Right atrium auricular region (tissue), 2 donors: ENCODE results near the gene SMG5. TPM values are rescaled to one million over a fixed set of nuclear protein-coding genes. Genes with fewer than 3 reads are reported as not detected.
A peak's percentile ranks its signal among the peaks of the same experiment; 100 is the strongest.

Experiments
- DNase-seq: peaks from one replicate; pipeline ENCODE4 v3.0.0-alpha.2; 2019; ENCODE audit warnings: low spot score
- H3K27ac ChIP-seq, 2 donors: fragments of 200-600 bp; sonication (generic); 1 replicate in 1 of 2; 2 replicates in 1 of 2; pipeline ENCODE4 v1.5.1; 2016 to 2019
- H3K27me3 ChIP-seq, 2 donors: fragments of 200-600 bp; sonication (generic); one replicate each; pipeline versions ENCODE4 v1.5.1 to v1.6.0; 2017 to 2019
- H3K36me3 ChIP-seq: fragments of 200-600 bp; sonication (generic); one replicate; pipeline ENCODE4 v1.5.1; 2016
- H3K4me1 ChIP-seq, 2 donors: fragments of 200-600 bp; sonication (generic); one replicate each; pipeline versions ENCODE4 v1.5.1 to v1.6.0; 2017 to 2019
- H3K4me3 ChIP-seq, 2 donors: fragments of 200-600 bp; sonication (generic); 1 replicate in 1 of 2; 2 replicates in 1 of 2; pipeline ENCODE4 v1.5.1; 2017 to 2019; ENCODE audit warnings: mild to moderate bottlenecking in 1 of 2, moderate library complexity in 1 of 2
- H3K9me3 ChIP-seq, 2 donors: fragments of 200-600 bp; sonication (generic); one replicate each; pipeline ENCODE4 v1.5.1; 2019
- CTCF ChIP-seq, 2 donors: fragments of 200-600 bp; sonication (generic); IDR thresholded peaks; one replicate each; pipeline ENCODE4 v1.5.1; 2019; ENCODE audit warnings: antibody characterized with exemption in 2 of 2
- total RNA-seq, 2 donors: library from RNA; depleted of rRNA; stranded (reverse); fragments of >200 nt; gene quantifications; one replicate each; pipeline ENCODE4 v1.1.0, GENCODE V29; 2016

Gene SMG5
- total RNA-seq, 2 donors from 2014 or later, result 55.4 to 72.8 TPM

DNA sequence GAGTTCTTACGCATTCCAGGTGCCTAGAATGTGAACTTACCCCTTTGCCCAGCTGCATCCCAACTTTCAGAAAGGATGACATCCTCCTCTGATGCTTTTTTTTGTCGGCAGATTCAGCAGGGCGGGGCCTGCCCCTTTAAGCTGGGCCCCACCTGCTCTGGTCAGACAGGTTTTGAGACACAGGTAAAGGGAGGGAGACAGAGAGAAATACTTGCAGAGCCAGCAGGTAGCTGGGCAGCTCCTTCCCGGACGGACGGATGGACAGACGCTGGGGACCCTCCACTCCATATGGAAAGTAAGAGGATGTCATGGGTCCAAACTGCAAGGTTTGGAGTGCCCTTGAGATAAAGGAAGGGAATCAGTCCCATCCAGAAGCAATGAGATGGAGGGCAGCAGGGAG is 1.5 kb upstream of the SMG5 start, which contains the start of gene TMEM79:
Gene TMEM79, plus strand, starts transcription at position 214 of the 400 bp plus-strand sequence. CDS start 902 bp downstream, outside the sequence.
- Histone ChIP-seq H3K36me3 (peaks cover 4% of the 10 kb centered on the region), H3K27ac (peak within 1 kb of the TSS; percentile 93 to 94), H3K4me1 (peaks cover 0 to 37% of the 10 kb centered on the region in 2 donors), H3K27me3 (no peaks in the 10 kb centered on the region), H3K4me3 (peak within 1 kb of the TSS; percentile 81 to 87), H3K9me3 (no peaks in the 10 kb centered on the region)
- no peak for DNase-seq
- no peak for TF ChIP-seq CTCF (IDR thresholded peaks at IDR 0.05)

GRCh38 chr1:156283521-156283920 is 896 bp upstream of the SMG5 start:
- Histone ChIP-seq H3K4me3 (peak overlapping the region; percentile 81 to 87), H3K9me3 (no peaks in the 10 kb centered on the region), H3K27me3 (no peaks in the 10 kb centered on the region), H3K27ac (peak overlapping the region; percentile 93 to 94), H3K36me3 (peaks cover 10% of the 10 kb centered on the region), H3K4me1 (peaks cover 0 to 37% of the 10 kb centered on the region in 2 donors)
- no peak for TF ChIP-seq CTCF (IDR thresholded peaks at IDR 0.05)
- DNase-seq, result no peak

DNA sequence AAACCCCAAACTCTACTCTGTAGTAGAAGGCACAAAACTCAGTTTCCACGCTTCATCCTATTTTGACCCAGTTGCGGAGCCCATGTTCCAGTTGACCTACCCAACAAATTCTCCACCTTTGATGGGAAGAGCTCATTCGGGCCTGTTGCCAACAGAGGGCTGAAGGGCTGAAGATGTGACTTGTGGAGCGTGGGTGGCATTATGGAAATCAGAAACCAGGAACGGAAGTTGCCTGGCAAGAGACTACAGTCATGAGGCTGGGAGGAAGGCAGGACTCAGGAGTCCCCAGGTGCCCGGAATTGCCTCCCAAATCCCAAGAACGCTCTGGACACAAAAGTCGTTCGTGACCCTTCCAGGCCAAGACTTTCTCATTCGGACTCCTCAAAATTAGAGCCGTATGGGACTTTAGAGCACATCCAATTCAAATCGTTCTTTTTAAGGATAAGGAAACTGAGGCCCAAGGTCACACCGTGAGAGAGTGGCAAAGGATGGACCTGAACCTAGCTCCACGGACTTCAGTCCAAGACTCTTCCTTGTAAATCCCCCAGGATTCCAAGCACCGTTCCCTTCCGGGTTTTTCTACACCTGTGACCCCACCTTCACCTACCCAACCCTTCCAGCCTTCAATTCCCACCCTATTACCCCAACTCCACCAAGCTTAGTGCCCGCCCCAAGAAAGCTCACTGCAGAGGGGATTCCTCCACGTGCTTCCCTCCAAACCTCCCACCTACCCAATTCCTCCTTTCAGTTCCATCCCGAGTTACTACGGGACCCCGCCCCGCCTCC is 739 bp downstream of the SMG5 start:
- Histone ChIP-seq H3K36me3 (peaks cover 26% of the 10 kb centered on the region), H3K4me3 (peak overlapping the region; percentile 81 to 87), H3K27me3 (no peaks in the 10 kb centered on the region), H3K9me3 (no peaks in the 10 kb centered on the region), H3K27ac (peak overlapping the region; percentile 93 to 94), H3K4me1 (peaks cover 0 to 37% of the 10 kb centered on the region in 2 donors)
- DNase-seq, result no peak
- TF ChIP-seq CTCF (IDR thresholded peaks at IDR 0.05), result no peak

DNA sequence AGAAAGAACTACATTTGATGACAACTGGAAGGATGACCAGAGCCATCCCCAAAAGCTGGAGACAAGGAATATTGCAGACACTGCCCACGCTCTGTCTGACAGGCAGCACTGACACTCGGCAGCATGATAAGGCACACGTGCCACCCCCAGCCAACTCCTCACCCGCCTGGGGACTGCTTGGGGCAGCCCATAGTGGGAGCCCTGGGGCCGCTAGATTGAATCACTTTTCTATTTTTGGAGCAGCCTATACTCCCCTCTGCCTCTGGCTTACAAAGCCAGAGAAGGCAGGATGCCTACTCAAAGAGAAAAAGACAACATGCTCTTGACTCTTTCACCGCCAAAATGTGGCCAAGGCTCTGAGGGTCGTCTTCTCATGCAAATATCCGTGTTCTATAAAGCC is 1.3 kb downstream of the SMG5 start:
- Histone ChIP-seq H3K27me3 (no peaks in the 10 kb centered on the region), H3K4me3 (peak overlapping the region; percentile 81 to 87), H3K4me1 (peaks cover 0 to 37% of the 10 kb centered on the region in 2 donors), H3K27ac (peak overlapping the region; percentile 93 to 94), H3K36me3 (peaks cover 32% of the 10 kb centered on the region), H3K9me3 (no peaks in the 10 kb centered on the region)
- DNase-seq, result peak; percentile 73
- no peak for TF ChIP-seq CTCF (IDR thresholded peaks at IDR 0.05)

DNA sequence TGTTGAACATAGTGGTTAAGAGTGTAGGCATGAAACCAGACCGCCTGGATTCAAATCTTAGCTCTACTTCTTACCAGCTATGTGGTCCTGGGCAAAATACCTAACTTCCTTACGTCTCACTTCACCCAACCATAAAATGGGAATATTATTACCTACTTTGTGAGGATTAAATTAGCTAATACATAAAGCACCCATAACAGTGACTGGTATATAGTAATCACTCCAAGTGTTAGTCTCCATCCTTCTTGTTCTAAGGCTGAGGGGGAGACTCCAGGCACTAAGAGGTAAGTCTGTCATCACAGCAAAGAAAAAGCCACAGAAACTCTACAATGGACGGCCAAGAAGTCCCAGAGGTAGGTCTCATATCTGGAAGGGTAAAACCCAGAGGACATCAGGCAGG is 2.8 kb downstream of the SMG5 start:
- Histone ChIP-seq H3K4me1 (peaks cover 0 to 37% of the 10 kb centered on the region in 2 donors), H3K27ac (no peak overlapping the region), H3K27me3 (no peaks in the 10 kb centered on the region), H3K36me3 (peaks cover 46% of the 10 kb centered on the region), H3K4me3 (no peak overlapping the region), H3K9me3 (no peaks in the 10 kb centered on the region)
- no peak for TF ChIP-seq CTCF (IDR thresholded peaks at IDR 0.05)
- no peak for DNase-seq
